B cell (primary cell): ENCODE measurements around the gene HDAC7. TPM values are rescaled to one million over a fixed set of nuclear protein-coding genes. Genes with fewer than 3 reads are reported as not detected.

Source experiments
- ATAC-seq: fragments of 200-7000 bp; cut with Tn5 transposase; one replicate; pipeline ENCODE4 v1.10.0; 2021; ENCODE audit warnings: low read depth, mild to moderate bottlenecking, moderate number of reproducible peaks, moderate library complexity
- CTCF ChIA-PET: fragments of 350-600 bp; sonication (Branson Sonifier 250); formaldehyde crosslinking; loops from one replicate; lab custom pipeline; 2021; ENCODE audit warnings: antibody characterized with exemption, inconsistent platforms; lab: Charles Lee
- POLR2A ChIA-PET: fragments of 350-600 bp; sonication (Branson Sonifier 250); formaldehyde crosslinking; loops from one replicate; lab custom pipeline; 2021; ENCODE audit warnings: antibody characterized with exemption; lab: Charles Lee
- DNase-seq: peaks from one replicate; pipeline ENCODE4 v3.0.0; 2013
- H2AFZ ChIP-seq: 2 replicates; pipeline ENCODE4 v1.6.1; 2012; ENCODE audit warnings: mild to moderate bottlenecking, low read depth, low read length; ENCODE audit not compliant: insufficient read depth, poor library complexity, severe bottlenecking
- H3K27ac ChIP-seq, 2 donors: 1 replicate in 1 of 2; 2 replicates in 1 of 2; pipeline ENCODE4 v1.5.1; 2012 to 2013; ENCODE audit warnings: low read length in 2 of 2, mild to moderate bottlenecking in 2 of 2, moderate library complexity in 1 of 2
- H3K27me3 ChIP-seq, 4 experiments: fragments of 200-600 bp in 1 of 4; sonication (generic) in 1 of 4; replicated peaks in 1 of 4; 1 replicate in 2 of 4; 2 replicates in 2 of 4; pipeline versions ENCODE4 v1.6.1 to v1.7.0; 2013 to 2016; ENCODE audit warnings: low read length in 3 of 4, mild to moderate bottlenecking in 2 of 4, mixed read lengths in 1 of 4, moderate library complexity in 1 of 4; ENCODE audit not compliant: insufficient read depth in 4 of 4, control insufficient read depth in 3 of 4; ENCODE audit errors: control extremely low read depth in 1 of 4
- H3K36me3 ChIP-seq, 2 experiments: replicated peaks in 1 of 2; 1 replicate in 1 of 2; 2 replicates in 1 of 2; pipeline versions ENCODE4 v1.6.1 to v1.7.1; 2013; ENCODE audit warnings: low read length in 1 of 2; ENCODE audit not compliant: insufficient read depth in 2 of 2, control insufficient read depth in 1 of 2; ENCODE audit errors: control extremely low read depth in 1 of 2, extremely low read depth in 1 of 2
- H3K4me1 ChIP-seq, 2 donors: fragments of 200-600 bp in 1 of 2; sonication (generic) in 1 of 2; 1 replicate in 1 of 2; 2 replicates in 1 of 2; pipeline versions ENCODE4 v1.5.1 to v1.6.1; 2013 to 2017; ENCODE audit warnings: low read length in 2 of 2; ENCODE audit not compliant: control insufficient read depth in 2 of 2, insufficient read depth in 2 of 2
- H3K4me2 ChIP-seq: replicated peaks from 2 replicates; pipeline ENCODE3; 2012; ENCODE audit warnings: mild to moderate bottlenecking, low read depth, low read length; ENCODE audit not compliant: poor library complexity, severe bottlenecking
- H3K4me3 ChIP-seq, 5 experiments: fragments of 200-600 bp in 1 of 5; sonication (generic) in 1 of 5; 1 replicate in 3 of 5; 2 replicates in 2 of 5; pipeline versions ENCODE4 v1.5.1 to v1.7.0; 2011 to 2016; ENCODE audit warnings: low read length in 4 of 5, mild to moderate bottlenecking in 4 of 5, low read depth in 2 of 5, control low read depth in 1 of 5, moderate library complexity in 1 of 5; ENCODE audit not compliant: insufficient read depth in 1 of 5; ENCODE audit errors: control extremely low read depth in 1 of 5, extremely low read depth in 1 of 5
- H3K79me2 ChIP-seq: fragments of 200-600 bp; sonication (generic); one replicate; pipeline ENCODE4 v1.6.0; 2016; ENCODE audit warnings: low read length; ENCODE audit not compliant: control insufficient read depth, insufficient read depth
- H3K9ac ChIP-seq: fragments of 200-600 bp; sonication (generic); 2 replicates; pipeline ENCODE4 v1.6.1; 2017; ENCODE audit warnings: mild to moderate bottlenecking, low read length, moderate library complexity
- H3K9me3 ChIP-seq, 3 donors: one replicate each; pipeline versions ENCODE4 v1.6.1 to v1.7.1; 2013; ENCODE audit warnings: low read length in 2 of 3; ENCODE audit not compliant: control insufficient read depth in 2 of 3, insufficient read depth in 1 of 3; ENCODE audit errors: control extremely low read depth in 1 of 3
- H4K20me1 ChIP-seq: 2 replicates; pipeline ENCODE4 v1.6.0; 2012; ENCODE audit warnings: mild to moderate bottlenecking, low read length; ENCODE audit not compliant: insufficient read depth, control insufficient read depth, poor library complexity, severe bottlenecking
- H3K27ac Mint-ChIP-seq: one replicate; pipeline ENCODE4 v1.8.0; 2021; ENCODE audit warnings: mixed read lengths
- H3K27me3 Mint-ChIP-seq: one replicate; pipeline ENCODE4 v1.8.0; 2021; ENCODE audit warnings: mixed read lengths
- H3K4me1 Mint-ChIP-seq: one replicate; pipeline ENCODE4 v1.8.0; 2021; ENCODE audit warnings: mixed read lengths
- H3K4me3 Mint-ChIP-seq: one replicate; pipeline ENCODE4 v1.8.0; 2021; ENCODE audit warnings: mixed read lengths
- H3K9me3 Mint-ChIP-seq: one replicate; pipeline ENCODE4 v1.8.0; 2022; ENCODE audit warnings: mixed read lengths; ENCODE audit not compliant: insufficient read depth
- EZH2 ChIP-seq: IDR thresholded peaks from 2 replicates; pipeline ENCODE4 v1.6.1; 2012; ENCODE audit warnings: borderline replicate concordance, low read depth, mild to moderate bottlenecking, moderate library complexity, low read length; ENCODE audit not compliant: insufficient read depth, poor library complexity, severe bottlenecking
- WGBS: methylation state at CpG from one replicate; pipeline ENCODE4 v1.1.5; 2013; ENCODE audit warnings: missing lambda C conversion rate; ENCODE audit not compliant: insufficient coverage; 5-methylcytosine and 5-hydroxymethylcytosine counted together
- intact Hi-C: fragments of 100-400 bp; cut with micrococcal nuclease; formaldehyde crosslinking; loops from one replicate; pipeline ENCODE4 v1.10.0; 2022
- polyA plus RNA-seq: library from polyadenylated mRNA; depleted of rRNA; stranded (reverse); fragments of >200 nt; gene quantifications from 2 replicates; pipeline ENCODE4 v1.2.3, GENCODE V29; 2012
- total RNA-seq, 2 donors: library from RNA; stranded (reverse); fragments of 120-200 nt in 1 of 2; gene quantifications; 1 replicate in 1 of 2; 2 replicates in 1 of 2; pipeline versions ENCODE4 v1.2.3 to v1.2.4, GENCODE V29; 2013 to 2022
- TF ChIP-seq, protein P1 (sequence below): fragments of 200-600 bp; IDR thresholded peaks from one replicate; pipeline ENCODE4 v1.8.0; 2022; ENCODE audit warnings: antibody characterized with exemption, mild to moderate bottlenecking

The HDAC7 gene
- total and polyA plus RNA-seq, 2 donors (not counting 1 experiment from before 2014, with no cell fraction given) = 87.2 to 178 TPM

GRCh38 chr12:47773062-47773857 lies 46.4 kb downstream of the HDAC7 start, which contains the start of gene SLC48A1:
SLC48A1 (plus strand) TSS chr12:47773238; CDS start chr12:47773305, 67 bp downstream.
- Mint-ChIP-seq H3K27ac (peak within 1 kb of the TSS; percentile 86), H3K27me3 (no peaks in the 10 kb centered on the region), H3K9me3 (no peaks in the 10 kb centered on the region), H3K4me1 (peaks cover 24% of the 10 kb centered on the region), H3K4me3 (peak within 1 kb of the TSS; percentile 93)
- H3K79me2 ChIP-seq = peaks cover 28% of the 10 kb centered on the region
- H3K9ac ChIP-seq = peak within 1 kb of the TSS; percentile 74
- H3K9me3 ChIP-seq = no peaks in the 10 kb centered on the region
- H3K27ac ChIP-seq = peak within 1 kb of the TSS; percentile 53 to 54
- intact Hi-C loops = loop anchor here (1.0 to 2.0 kb wide), 3 partner anchors 14 to 68 kb away; partner anchors contain the start of gene RAPGEF3
- H3K4me2 ChIP-seq = peak within 1 kb of the TSS; percentile 84
- H3K27me3 ChIP-seq = no peaks in the 10 kb centered on the region
- H3K36me3 ChIP-seq = no peaks in the 10 kb centered on the region
- peak within 1 kb of the TSS in 4 of 5 experiments; percentile 39 to 75 (median 62) for H3K4me3 ChIP-seq
- under 1% methylated on average over 99 of the region's 106 CpGs for WGBS
- TF ChIP-seq EZH2 = no peak
- TF ChIP-seq, protein P1, sequence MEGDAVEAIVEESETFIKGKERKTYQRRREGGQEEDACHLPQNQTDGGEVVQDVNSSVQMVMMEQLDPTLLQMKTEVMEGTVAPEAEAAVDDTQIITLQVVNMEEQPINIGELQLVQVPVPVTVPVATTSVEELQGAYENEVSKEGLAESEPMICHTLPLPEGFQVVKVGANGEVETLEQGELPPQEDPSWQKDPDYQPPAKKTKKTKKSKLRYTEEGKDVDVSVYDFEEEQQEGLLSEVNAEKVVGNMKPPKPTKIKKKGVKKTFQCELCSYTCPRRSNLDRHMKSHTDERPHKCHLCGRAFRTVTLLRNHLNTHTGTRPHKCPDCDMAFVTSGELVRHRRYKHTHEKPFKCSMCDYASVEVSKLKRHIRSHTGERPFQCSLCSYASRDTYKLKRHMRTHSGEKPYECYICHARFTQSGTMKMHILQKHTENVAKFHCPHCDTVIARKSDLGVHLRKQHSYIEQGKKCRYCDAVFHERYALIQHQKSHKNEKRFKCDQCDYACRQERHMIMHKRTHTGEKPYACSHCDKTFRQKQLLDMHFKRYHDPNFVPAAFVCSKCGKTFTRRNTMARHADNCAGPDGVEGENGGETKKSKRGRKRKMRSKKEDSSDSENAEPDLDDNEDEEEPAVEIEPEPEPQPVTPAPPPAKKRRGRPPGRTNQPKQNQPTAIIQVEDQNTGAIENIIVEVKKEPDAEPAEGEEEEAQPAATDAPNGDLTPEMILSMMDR = peak; percentile 36
- peaks cover 6 to 27% of the 10 kb centered on the region in 2 donors for H3K4me1 ChIP-seq
- ATAC-seq (peak; percentile 92), DNase-seq (peak; percentile 88)
- ChIA-PET CTCF (interaction anchor here (0.6 to 20.0 kb wide), 12 partner anchors 8 to 122 kb away, joined by 3 to 584 read pairs (median 4); partner anchors contain the start of genes ENDOU, RAPGEF3 and RPAP3), POLR2A (interaction anchor here (0.6 to 1.5 kb wide), 4 partner anchors 12 to 66 kb away, joined by 3 to 5 read pairs (median 4); partner anchors contain the start of gene RAPGEF3)
- H4K20me1 ChIP-seq = peaks cover 22% of the 10 kb centered on the region
- H2AFZ ChIP-seq = peak within 1 kb of the TSS; percentile 92
